ENCODE measurements around the gene IL6ST. TPM values are rescaled to one million over a fixed set of nuclear protein-coding genes. Genes with fewer than 3 reads are reported as not detected.

The IL6ST gene
- total RNA-seq, 1 donor from 2014 or later = 197 TPM

DNA sequence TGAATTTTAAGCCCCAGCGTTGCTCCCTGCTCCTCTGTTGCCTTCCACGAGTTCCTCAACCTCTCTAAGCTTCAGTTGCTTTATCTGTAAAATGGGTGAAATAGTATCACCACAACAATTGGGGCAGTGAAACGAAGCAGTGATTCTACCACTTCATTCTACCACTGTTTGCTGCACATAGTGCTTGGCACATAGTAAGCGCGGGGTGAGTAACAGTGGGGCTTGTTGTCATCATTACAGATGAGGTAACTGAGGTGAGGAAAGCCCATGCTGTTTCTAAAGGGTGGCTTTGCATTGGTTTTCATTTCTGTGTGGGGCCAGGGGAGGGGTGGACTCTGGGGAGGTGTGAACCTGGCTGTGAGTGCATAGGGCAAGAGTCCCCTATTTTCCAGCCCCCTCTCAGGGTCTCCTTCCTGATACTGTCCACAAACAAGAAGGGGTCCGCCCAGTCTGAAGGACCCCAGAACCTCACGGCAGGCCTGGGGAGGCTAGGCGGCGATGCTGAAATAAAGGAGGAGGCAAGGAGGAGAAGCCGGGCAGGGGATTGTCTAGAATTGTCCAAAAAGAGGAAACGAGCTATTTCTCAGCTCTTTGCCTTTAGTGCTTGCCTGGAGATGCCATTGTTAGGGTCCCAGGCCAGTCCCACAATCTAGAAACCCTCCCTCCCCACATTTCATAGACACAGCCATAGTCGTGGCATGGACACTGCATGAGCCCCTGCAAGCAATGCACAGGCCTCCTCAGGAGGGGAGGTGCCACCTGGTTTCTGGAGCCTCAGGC lies 65.6 kb downstream of the IL6ST start:
- no peak for DNase-seq (ENCODE audit: extremely low spot score, unreplicated experiment)
- H3K36me3 Mint-ChIP-seq (ENCODE audit: unreplicated experiment) = no peaks in the 10 kb centered on the region
- H3K9me3 Mint-ChIP-seq (ENCODE audit: unreplicated experiment) = no peaks in the 10 kb centered on the region
- TF ChIP-seq, protein P1, sequence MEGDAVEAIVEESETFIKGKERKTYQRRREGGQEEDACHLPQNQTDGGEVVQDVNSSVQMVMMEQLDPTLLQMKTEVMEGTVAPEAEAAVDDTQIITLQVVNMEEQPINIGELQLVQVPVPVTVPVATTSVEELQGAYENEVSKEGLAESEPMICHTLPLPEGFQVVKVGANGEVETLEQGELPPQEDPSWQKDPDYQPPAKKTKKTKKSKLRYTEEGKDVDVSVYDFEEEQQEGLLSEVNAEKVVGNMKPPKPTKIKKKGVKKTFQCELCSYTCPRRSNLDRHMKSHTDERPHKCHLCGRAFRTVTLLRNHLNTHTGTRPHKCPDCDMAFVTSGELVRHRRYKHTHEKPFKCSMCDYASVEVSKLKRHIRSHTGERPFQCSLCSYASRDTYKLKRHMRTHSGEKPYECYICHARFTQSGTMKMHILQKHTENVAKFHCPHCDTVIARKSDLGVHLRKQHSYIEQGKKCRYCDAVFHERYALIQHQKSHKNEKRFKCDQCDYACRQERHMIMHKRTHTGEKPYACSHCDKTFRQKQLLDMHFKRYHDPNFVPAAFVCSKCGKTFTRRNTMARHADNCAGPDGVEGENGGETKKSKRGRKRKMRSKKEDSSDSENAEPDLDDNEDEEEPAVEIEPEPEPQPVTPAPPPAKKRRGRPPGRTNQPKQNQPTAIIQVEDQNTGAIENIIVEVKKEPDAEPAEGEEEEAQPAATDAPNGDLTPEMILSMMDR (IDR thresholded peaks at IDR 0.05) = no peak
- no peak overlapping the region for H3K27ac Mint-ChIP-seq (ENCODE audit: unreplicated experiment)
- no peaks in the 10 kb centered on the region for H3K27me3 Mint-ChIP-seq (ENCODE audit: unreplicated experiment)
- H3K4me3 Mint-ChIP-seq (ENCODE audit: unreplicated experiment) = no peak overlapping the region
- no peaks in the 10 kb centered on the region for H3K4me1 Mint-ChIP-seq (ENCODE audit: unreplicated experiment)

GRCh38 chr5:55927861-55928655 lies 66.7 kb downstream of the IL6ST start:
- TF ChIP-seq, protein P1 (IDR thresholded peaks at IDR 0.05) = no peak
- no peak for DNase-seq (ENCODE audit: extremely low spot score, unreplicated experiment)
- Mint-ChIP-seq H3K27me3 (ENCODE audit: unreplicated experiment) (no peaks in the 10 kb centered on the region), H3K36me3 (ENCODE audit: unreplicated experiment) (no peaks in the 10 kb centered on the region), H3K4me1 (ENCODE audit: unreplicated experiment) (peaks cover 5% of the 10 kb centered on the region), H3K4me3 (ENCODE audit: unreplicated experiment) (no peak overlapping the region), H3K27ac (ENCODE audit: unreplicated experiment) (no peak overlapping the region), H3K9me3 (ENCODE audit: unreplicated experiment) (no peaks in the 10 kb centered on the region)

DNA sequence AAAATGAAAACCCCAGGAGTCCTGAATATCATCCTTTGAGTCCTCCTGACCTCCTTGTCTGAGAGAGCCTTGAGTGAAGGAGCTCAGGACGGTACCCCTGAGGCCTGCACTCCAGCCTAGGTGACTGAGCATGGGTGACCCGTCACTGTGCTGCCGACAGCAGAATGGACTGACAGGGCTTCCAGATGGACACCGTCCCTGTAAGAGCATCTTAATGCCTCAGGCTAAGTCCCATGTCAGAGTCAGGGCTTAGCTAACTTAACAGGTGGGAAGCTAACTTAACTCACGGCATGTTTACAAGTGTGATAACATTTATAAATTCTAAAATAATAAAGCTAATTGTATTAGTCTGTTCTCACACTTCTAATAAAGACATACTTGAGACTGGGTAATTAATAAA lies 68.3 kb downstream of the IL6ST start:
- Mint-ChIP-seq H3K27me3 (ENCODE audit: unreplicated experiment) (no peaks in the 10 kb centered on the region), H3K4me3 (ENCODE audit: unreplicated experiment) (no peak overlapping the region), H3K36me3 (ENCODE audit: unreplicated experiment) (no peaks in the 10 kb centered on the region), H3K27ac (ENCODE audit: unreplicated experiment) (no peak overlapping the region), H3K4me1 (ENCODE audit: unreplicated experiment) (peaks cover 8% of the 10 kb centered on the region), H3K9me3 (ENCODE audit: unreplicated experiment) (no peaks in the 10 kb centered on the region)
- TF ChIP-seq, protein P1 (IDR thresholded peaks at IDR 0.05) = no peak
- DNase-seq (ENCODE audit: extremely low spot score, unreplicated experiment) = no peak

GRCh38 chr5:55925712-55926111 lies 69.1 kb downstream of the IL6ST start:
- TF ChIP-seq, protein P1 (IDR thresholded peaks at IDR 0.05) = no peak
- H3K27ac Mint-ChIP-seq (ENCODE audit: unreplicated experiment) = no peak overlapping the region
- peaks cover 8% of the 10 kb centered on the region for H3K4me1 Mint-ChIP-seq (ENCODE audit: unreplicated experiment)
- H3K4me3 Mint-ChIP-seq (ENCODE audit: unreplicated experiment) = no peak overlapping the region
- DNase-seq (ENCODE audit: extremely low spot score, unreplicated experiment) = no peak
- no peaks in the 10 kb centered on the region for H3K27me3 Mint-ChIP-seq (ENCODE audit: unreplicated experiment)
- no peaks in the 10 kb centered on the region for H3K9me3 Mint-ChIP-seq (ENCODE audit: unreplicated experiment)
- no peaks in the 10 kb centered on the region for H3K36me3 Mint-ChIP-seq (ENCODE audit: unreplicated experiment)

GRCh38 chr5:55925181-55925580 lies 69.6 kb downstream of the IL6ST start:
- TF ChIP-seq, protein P1 (IDR thresholded peaks at IDR 0.05) = no peak
- no peak overlapping the region for H3K4me3 Mint-ChIP-seq (ENCODE audit: unreplicated experiment)
- H3K4me1 Mint-ChIP-seq (ENCODE audit: unreplicated experiment) = peaks cover 8% of the 10 kb centered on the region
- no peak overlapping the region for H3K27ac Mint-ChIP-seq (ENCODE audit: unreplicated experiment)
- DNase-seq (ENCODE audit: extremely low spot score, unreplicated experiment) = no peak
- H3K9me3 Mint-ChIP-seq (ENCODE audit: unreplicated experiment) = no peaks in the 10 kb centered on the region
- H3K27me3 Mint-ChIP-seq (ENCODE audit: unreplicated experiment) = no peaks in the 10 kb centered on the region
- H3K36me3 Mint-ChIP-seq (ENCODE audit: unreplicated experiment) = no peaks in the 10 kb centered on the region

Measured in osteocyte (in vitro differentiated cells).